ENCODE data around the gene PRUNE2.

DNA sequence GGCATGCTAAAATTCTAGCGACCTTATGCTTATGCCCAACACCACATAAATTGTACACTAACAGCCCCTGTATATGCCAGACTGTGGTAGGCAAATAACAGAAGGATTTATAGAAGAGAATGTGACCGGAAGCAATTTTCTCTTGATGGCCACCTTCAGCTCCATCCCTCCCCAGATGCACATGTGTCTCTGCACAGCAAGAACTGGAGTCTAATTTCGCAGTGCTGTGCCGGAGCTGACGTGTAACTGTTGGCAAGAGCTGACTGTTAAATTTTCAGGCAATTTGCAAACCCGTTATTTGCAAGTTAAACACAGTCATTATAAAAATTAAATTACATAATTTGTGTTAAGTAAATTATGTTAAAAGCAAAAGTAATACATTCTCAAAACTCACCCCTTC, 93.3 kb downstream of the PRUNE2 start:
- no peak for TF ChIP-seq POLR2AphosphoS5 (IDR thresholded peaks at IDR 0.05; ENCODE audit: low read depth, low read length)
- TF ChIP-seq TAF1 (IDR thresholded peaks at IDR 0.05; ENCODE audit: borderline replicate concordance, insufficient read depth, low read length) = no peak
